DMS153 treated with DMSO at 0.1 percent for 48 hours (cell line): ENCODE results near the gene USP9X.
"Not testable (repeated sequence)": the region's sequence is repeated elsewhere in the genome, so short reads cannot be mapped to it uniquely, and the experiment has no call there.

Experiments
- DNase-seq: peaks from one replicate; lab custom pipeline; 2025; ENCODE audit not compliant: unreplicated experiment; lab: John Stamatoyannopoulos, UW

USP9X gene

GRCh38 chrX:41118156-41118555 is 32.9 kb downstream of the USP9X start:
- no peak for DNase-seq

- DNase-seq, result no peak
Observed at GRCh38 chrX:41119803-41120202, 34.6 kb downstream of the USP9X start.

DNA sequence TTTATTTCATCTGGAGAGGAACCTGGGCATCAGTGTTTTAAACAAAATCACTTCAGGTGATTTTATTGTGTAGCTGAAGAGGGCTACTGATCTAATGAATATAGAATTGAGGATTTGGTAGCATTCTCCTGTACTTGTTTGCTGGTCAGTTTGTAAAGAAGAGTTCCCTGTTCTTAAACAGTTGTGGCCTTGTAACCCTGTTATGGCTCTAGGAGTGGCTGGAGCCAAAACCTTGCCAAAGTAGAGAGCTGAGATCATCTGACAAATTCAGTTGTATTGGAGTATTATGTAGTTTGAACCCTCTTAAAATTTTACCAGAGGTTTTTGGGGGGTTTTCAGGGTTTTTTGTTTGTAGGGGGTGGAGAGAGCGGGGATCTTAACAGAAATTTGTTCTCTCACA is 36.5 kb downstream of the USP9X start:
- no peak for DNase-seq

DNA sequence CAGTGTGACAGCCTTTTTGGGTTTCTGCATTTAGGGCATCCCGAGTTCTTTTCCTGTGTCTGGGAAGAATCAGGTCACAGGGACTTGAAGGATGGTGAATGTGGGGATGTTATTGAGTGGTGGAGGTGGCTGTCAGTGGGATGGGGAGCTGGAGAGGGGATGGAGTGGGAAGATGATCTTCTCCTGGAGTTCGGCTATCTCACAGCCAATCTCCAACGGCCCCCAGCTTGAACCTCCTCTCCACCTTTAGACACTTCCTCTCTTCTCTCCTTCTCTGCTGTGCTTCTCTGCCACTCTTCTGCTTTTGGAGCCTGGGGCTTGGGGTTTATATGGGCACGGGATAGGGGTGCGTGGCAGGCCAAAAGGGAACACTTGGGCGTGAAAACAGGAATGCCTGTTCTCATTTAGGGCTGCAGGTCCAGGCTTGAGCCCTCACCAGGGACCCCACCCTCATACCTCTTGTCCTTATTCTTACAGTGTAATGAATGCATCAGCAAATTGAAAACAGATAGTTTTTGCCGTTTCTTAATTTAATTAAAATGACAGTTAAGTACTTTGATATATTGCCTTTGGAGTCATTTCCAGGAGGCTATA is 37.5 kb downstream of the USP9X start:
- DNase-seq, result no peak

GRCh38 chrX:41127477-41128192 is 42.4 kb downstream of the USP9X start:
- no peak for DNase-seq

GRCh38 chrX:41128955-41129354 is 43.7 kb downstream of the USP9X start:
- no peak for DNase-seq

- DNase-seq, result no peak
Observed at GRCh38 chrX:41131766-41132165, 46.5 kb downstream of the USP9X start.

DNA sequence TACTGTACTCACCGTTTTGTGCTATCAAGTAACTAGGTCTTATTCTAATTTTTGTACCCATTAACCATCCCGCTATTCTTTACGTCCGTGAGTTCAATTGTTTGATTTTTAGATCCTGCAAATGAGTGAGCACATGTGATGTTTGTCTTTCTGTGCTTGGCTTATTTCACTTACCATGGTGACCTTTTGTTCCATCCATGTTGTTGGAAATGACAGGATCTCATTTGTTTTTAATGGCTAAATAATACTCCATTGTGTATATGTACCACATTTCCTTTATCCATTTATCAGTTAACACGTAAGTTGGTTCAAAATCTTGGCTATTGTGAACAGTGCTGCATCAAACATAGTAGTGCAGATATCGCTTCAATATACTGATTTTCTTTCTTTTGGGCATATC is 48.3 kb downstream of the USP9X start:
- DNase-seq, result no peak

DNA sequence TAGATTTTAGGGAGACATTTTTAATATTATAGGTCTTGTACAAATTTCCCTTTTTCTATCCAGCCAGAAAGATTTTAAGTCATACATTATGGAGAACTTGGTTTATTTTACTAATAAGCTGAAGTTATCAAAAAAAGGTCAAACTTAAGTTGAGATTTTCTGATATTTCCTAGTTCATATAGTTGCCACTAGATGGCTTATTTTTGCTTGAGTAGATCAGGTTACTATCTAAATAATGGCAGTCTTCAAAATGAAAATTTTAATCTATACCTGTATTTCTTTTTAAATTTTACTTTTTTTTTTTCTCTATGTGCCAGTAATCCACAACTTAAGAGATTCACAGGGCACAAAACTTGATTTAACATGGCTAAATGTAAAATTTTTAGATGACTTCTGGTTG is 52.3 kb downstream of the USP9X start:
- no peak for DNase-seq

DNA sequence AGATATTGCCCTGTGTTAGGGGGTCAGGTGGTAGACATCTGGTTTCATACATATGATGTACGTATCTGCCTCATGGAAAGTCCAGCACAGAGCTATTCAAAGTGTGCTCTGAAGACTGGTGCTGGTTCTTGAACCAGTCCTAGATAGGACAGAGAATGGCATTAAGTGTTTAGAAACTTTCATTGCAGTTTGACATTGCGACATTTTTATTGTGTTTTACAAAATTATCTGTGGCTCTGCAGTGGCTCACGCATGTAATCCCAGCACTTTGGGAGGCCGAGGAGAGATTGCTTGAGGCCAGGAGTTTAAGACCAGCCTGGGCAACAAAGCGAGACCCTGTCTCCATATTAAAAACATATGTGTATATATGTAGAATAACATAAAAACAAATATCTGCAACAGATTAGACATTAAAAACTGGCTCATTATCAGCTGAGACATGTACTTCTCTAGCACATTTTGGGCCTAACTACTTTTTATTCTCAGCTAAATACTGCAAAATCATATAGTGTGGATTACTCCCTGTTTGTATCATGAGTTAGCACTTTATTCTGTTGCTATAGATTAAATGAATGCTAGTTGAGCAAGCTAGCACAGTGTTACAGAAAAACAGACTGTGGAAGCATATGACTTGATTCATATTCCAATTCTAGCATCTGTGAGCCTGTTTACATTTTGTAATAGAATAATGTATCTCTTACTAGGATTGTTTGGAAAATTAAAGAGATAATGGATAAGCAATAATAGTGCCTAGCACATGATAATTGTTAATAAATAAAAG is 57.1 kb downstream of the USP9X start:
- no peak for DNase-seq

DNA sequence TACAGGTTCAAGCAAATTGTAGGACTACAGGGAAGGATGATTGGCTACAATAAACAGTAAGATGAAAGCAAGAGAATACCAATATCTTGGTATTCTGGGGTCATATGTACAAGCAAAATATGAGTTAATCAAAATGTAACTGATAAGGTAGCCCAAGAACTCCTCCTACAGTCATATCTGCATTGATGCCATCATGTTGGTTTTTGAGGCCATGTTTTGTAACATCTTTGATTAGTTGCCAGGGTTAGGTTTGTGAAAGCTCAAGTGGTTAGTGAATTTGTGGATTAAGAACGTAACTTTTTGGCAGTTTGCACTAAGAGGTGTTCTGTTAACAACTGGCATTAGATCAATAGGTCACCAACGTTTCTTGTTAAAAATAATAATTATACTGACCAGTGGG is 59.6 kb downstream of the USP9X start:
- no peak for DNase-seq

DNA sequence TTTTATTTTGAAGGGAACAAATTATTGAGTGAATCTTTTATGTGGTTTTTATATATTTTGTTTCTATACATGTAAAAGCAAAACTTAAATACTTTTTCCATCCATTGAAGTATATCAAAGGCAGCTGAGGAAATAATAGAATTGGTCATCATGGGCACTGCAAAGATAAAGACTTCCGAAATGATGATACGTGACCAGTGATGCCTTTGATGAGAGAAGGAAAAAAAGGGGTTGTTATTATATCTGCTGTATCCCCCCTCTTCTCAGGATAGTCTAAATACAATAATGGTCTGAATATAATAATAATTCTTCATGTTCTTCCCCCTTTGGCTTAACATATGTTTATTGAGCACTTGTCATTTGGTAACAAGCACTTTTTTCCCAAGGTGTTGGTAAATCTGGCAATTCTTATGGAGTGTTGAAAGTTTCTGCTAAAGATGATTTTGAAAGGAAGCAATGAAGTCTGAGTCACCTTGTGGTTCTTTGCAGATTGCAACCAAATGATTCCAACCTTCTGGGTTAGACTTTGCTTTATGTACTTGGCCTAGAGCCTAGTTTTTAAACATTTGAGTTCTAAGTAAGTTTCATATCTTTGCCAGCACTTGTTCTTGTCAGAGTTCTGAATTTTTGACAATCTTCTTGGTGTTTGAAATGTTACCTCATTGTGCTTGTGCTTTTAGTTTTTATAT is 60.8 kb downstream of the USP9X start:
- no peak for DNase-seq

GRCh38 chrX:41148553-41148952 is 63.3 kb downstream of the USP9X start:
- no peak for DNase-seq

DNA sequence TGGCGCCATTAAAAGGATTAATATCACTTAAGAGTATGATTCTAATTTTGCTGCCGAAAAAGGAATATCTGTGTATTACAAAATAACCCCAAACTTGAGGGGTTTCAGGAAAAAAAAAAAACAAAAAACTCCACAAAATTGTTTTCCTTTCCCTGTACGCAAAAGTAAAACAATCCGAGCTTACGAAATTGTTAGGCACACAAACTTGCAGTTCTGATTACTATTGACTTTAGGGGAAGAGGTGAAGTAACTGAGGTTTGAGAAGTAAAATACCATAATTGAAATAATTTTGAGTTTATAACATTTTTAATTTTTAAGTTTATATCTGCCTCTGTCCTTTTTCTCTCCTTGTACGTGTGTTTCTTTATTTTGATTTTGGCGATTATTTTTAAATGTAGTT is 64.8 kb downstream of the USP9X start:
- no peak for DNase-seq

DNA sequence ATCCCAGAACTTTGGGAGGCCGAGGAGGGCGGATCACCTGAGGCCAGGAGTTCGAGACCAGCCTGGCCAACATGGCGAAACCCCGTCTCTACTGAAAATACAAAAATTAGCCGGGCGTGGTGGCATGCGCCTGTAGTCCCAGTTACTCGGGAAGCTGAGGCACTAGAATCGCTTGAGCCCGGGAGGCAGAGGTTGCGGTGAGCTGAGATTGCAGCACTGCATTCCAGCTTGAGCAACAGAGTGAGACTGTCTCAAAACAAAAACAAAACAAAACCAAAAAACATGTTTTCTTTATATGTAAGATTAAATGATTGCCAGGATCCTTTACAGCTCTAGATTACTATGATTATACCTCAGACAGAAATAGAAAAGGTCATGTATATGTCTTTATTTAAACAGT is 66.5 kb downstream of the USP9X start:
- not testable (repeated sequence) for DNase-seq

DNA sequence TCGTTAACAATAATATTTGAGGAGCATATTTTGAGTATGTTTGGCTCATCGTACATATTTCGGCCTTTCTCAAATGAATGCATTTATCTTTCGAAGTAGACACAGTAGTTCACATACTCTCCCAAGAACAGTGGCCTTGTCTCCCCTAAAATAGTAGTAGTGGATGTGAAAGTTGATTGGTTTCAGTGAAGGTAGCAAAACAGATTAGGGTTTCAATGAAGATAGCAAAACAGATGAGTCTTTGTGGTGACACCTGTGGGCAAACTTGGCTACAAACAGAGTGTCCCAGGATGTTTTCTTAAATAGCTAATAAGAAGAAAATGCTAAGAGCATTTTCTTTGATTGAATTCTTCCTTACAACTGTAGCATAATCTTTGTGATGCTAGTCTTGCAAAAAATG is 67.0 kb downstream of the USP9X start:
- DNase-seq, result no peak

GRCh38 chrX:41153448-41153847 is 68.2 kb downstream of the USP9X start:
- DNase-seq, result no peak

DNA sequence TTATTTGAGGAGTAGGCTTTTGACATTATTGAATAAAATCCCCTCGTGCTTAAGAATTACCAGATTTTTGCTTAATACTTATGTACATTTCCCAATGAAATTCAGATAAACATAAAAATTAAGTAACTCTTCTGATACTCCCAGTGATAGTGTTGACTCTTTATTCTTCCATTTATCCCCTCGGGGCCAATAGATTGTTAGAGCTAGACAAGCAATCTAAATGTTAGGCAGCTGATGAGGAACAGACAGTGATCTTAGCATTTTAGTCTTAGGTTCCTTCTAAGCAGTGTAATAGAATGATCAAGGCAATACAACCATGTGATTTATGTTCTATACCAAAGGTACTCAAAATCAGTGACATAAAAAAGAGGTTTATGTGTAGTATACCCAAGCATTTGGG is 68.7 kb downstream of the USP9X start:
- no peak for DNase-seq

DNA sequence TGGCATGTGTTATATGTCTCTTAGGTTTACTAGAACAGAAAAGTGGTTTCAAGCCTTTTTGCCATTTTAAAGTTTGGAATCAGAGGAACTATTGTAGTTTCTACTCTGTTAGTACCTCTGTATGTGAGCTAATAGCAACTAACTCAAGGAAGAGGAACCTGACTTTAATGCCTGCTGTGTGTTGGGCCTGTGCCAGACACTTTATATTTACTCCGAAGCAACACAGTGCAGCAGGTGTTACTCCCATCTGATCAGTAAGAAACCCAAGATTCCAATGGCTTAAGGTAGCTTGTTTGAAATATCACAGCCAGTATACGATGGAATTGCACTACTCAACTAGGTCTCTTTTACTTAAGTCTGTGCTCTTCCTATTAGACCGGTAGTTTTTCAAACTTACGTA is 79.2 kb downstream of the USP9X start:
- no peak for DNase-seq

- DNase-seq, result no peak
Observed at GRCh38 chrX:41167888-41168287, 82.6 kb downstream of the USP9X start.

DNA sequence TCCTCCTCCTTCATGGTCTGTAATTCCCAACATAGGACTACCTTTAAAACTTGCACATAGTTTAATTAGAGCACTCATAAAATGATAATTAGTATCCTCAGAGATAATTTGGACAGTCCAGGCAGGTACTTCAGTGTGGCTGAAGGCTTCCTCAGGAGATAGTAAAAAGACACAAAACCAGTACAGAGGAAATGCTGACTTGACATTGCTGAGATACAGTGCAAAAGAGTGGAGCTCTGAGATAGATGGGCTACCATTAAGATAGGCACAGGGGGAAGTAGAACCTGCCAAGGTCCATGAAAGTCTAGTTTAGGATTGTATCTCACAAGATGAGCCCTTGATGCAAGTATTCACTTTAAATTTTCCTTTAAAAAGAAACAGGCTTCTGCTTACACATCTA is 91.0 kb downstream of the USP9X start:
- DNase-seq, result no peak

- DNase-seq, result no peak
Observed at GRCh38 chrX:41177297-41177696, 92.1 kb downstream of the USP9X start.
